Endometrium (tissue), 2 donors: ENCODE results near the gene SLC6A1.

Source experiments
- FAIRE-seq: peaks from 2 replicates; lab custom pipeline; 2012; peaks lifted over from hg19 to GRCh38; lab: Jason Lieb, UNC
- donor health status: control.
- donor health status: control.

SLC6A1 gene

DNA sequence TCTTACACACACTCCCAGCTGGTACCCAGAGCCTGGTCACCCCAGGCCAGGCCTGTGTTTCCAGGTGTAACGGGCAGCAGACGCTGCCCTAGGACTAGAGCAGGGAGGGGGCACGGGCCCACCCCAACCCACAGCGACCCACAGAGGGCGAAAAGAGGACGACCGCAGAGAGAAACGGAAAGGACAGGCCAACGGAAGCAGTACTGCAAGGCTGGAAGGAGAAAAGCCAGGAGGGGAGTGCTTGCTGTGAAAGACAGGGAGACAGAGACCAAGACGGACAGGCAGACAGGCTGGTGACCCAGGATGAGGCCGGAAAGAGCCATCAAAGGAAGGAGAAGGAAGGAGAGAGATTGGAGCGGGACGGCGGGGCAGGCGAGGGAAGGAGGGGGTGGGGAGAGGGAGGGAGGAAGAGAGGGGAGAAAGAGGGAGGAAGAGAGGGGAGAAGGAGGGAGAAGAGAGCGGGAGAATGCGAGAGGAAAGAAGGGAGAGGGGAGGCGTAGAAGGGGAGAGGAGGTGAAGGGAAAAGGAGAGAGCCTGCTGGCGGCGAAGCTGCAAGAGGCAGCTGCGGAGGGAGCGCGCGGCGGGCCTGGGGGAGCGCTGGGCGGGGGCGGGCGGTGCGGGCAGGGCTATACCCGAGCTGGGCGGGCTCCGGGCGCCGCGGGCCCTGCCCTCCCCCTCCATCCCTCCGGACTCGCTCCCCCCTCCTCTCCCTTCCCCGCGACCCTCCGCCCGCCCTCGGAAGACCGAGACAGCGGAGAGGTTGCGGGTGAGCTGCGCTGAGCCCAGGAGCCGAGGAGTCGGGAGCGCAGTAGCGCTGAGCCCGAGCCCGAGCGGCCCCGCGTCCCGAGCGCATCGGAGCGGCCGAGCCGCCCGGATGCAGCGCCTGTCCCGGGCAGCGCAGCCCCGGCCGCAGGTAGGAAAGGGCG, at the start of gene SLC6A1:
SLC6A1 (plus strand) TSS at position 732 of the 926 bp plus-strand sequence. CDS start 24,464 bp downstream, outside the sequence.
- FAIRE-seq = no peak

DNA sequence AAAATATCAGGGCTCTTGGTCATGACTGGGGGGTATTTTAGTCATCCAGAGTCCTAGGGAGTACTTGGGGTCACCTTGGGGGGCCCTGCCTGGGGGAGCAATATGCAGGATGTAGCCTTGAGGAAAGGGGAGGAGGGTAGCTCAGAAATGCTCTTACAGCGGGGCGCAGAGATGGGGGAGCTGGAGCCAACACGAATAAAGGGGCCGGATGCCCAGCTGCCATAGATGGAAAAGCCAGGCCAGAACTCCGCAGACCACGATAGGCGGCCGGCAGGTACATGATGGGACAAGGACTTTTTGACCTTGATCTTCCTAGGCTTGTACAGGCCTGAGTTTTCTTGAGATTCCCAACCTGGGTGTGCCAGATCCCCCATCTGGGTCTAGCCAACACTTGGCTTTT, 47.7 kb upstream of the SLC6A1 start:
- no peak for FAIRE-seq

DNA sequence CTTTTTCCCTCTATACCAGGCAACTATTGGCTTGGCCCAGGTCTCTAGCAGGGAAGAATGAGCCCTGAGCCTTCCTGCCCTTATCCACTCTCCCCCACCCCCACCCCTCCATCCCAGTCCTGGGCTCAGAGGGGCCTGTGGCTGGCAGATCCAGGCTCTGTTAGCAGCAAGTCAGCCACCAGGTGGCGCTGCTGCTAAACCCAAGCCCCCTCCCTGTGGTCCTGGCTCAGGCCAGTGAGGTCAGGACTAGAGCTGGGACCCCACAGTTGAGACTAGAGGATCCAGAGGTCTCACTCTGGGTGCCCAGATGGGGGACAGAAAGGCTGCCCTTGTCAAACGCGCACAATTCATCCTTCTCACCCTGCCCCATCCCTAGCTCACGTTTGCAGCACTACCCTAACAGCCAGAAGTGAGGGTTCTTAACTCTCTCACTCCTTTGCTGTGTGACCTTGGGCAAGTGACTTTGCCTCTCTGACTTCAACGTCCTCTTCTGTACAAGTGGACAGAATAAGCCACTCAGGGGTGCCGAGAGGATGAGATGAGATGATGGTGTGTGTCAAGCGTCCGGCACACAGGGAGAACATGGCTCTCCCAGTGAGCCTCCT, 46.8 kb upstream of the SLC6A1 start:
- FAIRE-seq = no peak

DNA sequence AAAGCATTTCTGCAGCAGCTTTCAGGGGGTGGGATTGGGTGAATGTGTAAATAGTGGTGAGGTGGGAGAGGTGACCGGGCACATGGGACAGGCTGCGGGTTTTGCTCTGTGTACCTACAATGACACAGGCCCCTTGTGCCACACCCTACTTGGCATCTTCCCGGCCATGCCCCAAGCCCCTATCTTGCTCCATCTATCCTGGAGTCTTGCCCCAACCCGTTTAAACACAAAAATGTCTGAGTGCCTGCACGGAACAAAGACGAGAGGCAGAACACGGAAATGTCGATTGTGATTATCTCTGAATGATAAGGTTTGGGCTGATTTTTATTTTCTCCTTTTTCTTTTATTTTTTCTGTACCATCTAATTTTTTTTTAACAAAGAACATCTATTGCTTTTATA, 46.0 kb upstream of the SLC6A1 start:
- no peak for FAIRE-seq

- FAIRE-seq = no peak
Measured at GRCh38 chr3:10948326-10948725, 44.2 kb upstream of the SLC6A1 start.

GRCh38 chr3:10949197-10949596, 43.4 kb upstream of the SLC6A1 start:
- no peak for FAIRE-seq

- no peak for FAIRE-seq
Measured at GRCh38 chr3:10950476-10951294, 41.9 kb upstream of the SLC6A1 start.

GRCh38 chr3:10951295-10951926, 41.1 kb upstream of the SLC6A1 start:
- no peak for FAIRE-seq

GRCh38 chr3:10952525-10952924, 40.0 kb upstream of the SLC6A1 start:
- FAIRE-seq = no peak

DNA sequence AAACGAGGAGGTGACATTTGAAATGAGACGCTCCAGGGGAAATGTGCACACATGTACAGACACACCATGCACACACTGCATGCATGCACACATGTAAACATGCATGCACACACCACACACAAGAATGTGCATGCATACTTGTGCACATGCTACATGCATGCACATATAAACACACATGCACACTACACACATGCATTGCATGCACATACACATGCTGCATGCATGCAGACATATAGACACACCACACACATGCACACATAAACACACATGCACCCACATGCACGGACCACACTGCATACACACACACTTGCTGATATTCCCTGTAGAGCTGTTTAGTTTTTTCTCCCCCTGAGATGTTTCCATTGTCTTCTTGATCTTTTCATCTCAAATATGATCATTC, 37.8 kb upstream of the SLC6A1 start:
- FAIRE-seq = no peak

- no peak for FAIRE-seq
Measured at GRCh38 chr3:10955711-10956453, 36.7 kb upstream of the SLC6A1 start.

GRCh38 chr3:10956531-10956930, 36.0 kb upstream of the SLC6A1 start:
- FAIRE-seq = no peak

GRCh38 chr3:10956986-10957385, 35.6 kb upstream of the SLC6A1 start:
- FAIRE-seq = no peak

GRCh38 chr3:10957976-10958749, 34.4 kb upstream of the SLC6A1 start:
- FAIRE-seq = no peak

DNA sequence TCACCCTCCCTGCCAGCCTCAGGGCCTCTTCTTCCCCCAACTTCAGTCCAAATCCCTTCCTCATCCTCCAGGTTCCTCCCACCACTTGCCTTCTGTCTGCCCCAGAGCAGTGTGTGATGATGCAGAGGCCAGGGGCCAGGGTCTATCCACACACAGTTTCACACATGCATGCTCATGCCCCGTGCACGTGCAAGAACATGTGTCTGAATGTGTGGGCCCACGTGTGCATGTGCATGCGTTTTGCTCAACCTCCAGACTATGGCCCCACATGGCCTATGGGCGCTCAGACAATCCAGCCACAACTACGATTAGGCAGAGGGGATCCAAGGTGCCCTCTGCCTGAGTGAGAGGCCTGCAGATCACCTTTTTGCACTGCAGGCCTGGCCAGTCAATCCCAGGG, 32.3 kb upstream of the SLC6A1 start:
- FAIRE-seq = no peak

DNA sequence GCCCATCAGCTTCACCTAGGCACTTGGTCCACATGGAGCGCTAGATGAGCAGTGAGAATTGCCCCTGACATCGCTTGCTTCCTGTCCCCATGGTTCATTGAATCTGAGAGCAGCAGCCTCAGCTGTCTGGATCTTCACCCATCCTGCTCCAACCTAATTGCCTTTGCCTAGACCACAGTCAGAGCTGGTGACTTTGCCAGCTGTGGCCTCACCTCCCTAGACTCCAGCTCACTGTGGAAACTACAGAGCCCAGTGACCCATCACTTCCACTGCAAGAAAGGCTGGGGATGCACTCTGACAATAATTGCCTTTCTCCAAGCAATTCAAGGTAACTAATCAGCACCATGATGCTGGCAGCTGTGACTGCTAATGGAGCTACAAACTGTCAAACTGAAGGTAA, 30.6 kb upstream of the SLC6A1 start:
- no peak for FAIRE-seq

- no peak for FAIRE-seq
Measured at GRCh38 chr3:10962481-10963036, 30.0 kb upstream of the SLC6A1 start.

- FAIRE-seq = no peak
Measured at GRCh38 chr3:10964537-10965167, 27.9 kb upstream of the SLC6A1 start.

DNA sequence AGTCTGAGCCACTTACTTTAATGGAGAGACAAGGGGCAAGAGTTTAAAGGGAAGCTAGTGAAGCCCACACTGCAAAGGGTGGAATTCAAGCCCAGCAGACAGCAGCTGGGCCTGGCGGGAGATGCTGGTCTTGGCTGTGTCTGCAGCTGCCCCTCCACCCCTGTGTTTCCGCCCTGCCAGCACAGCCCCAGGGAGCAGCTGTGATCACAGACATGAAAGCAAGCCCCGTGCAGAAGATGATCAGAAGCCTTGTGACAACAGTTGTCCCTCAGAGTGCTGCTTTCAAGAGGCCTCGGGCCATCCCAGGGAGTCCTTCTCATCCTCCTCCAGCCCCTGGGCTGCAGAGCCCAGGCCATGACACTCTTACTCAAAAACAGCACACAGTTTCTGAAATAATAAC, 24.1 kb upstream of the SLC6A1 start:
- FAIRE-seq = no peak
